ENCODE measurements around the gene QRICH1.
A peak's percentile ranks its signal among the peaks of the same experiment; 100 is the strongest.
"Not testable (repeated sequence)": the region's sequence is repeated elsewhere in the genome, so short reads cannot be mapped to it uniquely, and the experiment has no call there.

QRICH1 gene

GRCh38 chr3:49015072-49015471 lies 78.8 kb downstream of the QRICH1 start:
- no peak overlapping the region for H3K4me3 ChIP-seq (replicated peaks in 1 of 2; ENCODE audit: low read depth in 2 of 2, low read length in 2 of 2)
- no peak for DNase-seq (ENCODE audit: low read depth in 2 of 2)
- TF ChIP-seq, protein P1, sequence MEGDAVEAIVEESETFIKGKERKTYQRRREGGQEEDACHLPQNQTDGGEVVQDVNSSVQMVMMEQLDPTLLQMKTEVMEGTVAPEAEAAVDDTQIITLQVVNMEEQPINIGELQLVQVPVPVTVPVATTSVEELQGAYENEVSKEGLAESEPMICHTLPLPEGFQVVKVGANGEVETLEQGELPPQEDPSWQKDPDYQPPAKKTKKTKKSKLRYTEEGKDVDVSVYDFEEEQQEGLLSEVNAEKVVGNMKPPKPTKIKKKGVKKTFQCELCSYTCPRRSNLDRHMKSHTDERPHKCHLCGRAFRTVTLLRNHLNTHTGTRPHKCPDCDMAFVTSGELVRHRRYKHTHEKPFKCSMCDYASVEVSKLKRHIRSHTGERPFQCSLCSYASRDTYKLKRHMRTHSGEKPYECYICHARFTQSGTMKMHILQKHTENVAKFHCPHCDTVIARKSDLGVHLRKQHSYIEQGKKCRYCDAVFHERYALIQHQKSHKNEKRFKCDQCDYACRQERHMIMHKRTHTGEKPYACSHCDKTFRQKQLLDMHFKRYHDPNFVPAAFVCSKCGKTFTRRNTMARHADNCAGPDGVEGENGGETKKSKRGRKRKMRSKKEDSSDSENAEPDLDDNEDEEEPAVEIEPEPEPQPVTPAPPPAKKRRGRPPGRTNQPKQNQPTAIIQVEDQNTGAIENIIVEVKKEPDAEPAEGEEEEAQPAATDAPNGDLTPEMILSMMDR (IDR thresholded peaks at IDR 0.05; ENCODE audit: low read depth, low read length) = no peak

DNA sequence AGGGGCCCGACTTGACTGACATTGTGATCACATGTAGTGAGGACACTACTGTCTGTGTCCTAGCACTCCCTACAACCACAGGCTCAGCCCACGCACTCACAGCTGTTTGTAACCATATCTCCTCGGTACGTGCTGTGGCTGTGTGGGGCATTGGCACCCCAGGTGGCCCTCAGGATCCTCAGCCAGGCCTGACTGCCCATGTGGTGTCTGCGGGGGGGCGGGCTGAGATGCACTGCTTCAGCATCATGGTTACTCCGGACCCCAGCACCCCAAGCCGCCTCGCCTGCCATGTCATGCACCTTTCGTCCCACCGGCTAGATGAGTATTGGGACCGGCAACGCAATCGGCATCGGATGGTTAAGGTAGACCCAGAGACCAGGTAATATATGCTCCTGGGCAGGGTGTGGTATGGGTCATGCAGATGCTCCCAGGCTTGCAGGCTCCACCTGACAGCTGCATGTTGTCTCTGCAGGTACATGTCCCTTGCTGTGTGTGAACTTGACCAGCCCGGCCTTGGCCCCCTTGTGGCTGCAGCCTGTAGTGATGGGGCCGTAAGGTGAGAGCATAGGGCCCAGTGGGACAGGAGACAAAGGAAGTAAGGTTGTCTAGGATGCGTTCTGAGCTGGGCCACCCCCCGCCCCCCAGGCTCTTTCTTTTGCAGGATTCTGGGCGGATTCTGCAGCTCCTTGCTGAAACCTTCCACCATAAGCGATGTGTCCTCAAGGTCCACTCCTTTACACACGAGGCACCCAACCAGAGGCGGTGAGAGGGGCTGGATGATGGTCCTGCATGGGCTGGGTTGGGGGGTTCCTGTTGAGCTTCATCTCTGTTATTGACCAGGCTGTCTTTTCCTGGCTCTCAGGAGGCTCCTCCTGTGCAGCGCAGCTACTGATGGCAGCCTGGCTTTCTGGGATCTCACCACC lies 79.9 kb downstream of the QRICH1 start:
- DNase-seq (ENCODE audit: low read depth in 2 of 2) = peak; percentile 52 to 58
- TF ChIP-seq, protein P1 (IDR thresholded peaks at IDR 0.05; ENCODE audit: low read depth, low read length) = peak; percentile 75
- no peak overlapping the region for H3K4me3 ChIP-seq (replicated peaks in 1 of 2; ENCODE audit: low read depth in 2 of 2, low read length in 2 of 2)

DNA sequence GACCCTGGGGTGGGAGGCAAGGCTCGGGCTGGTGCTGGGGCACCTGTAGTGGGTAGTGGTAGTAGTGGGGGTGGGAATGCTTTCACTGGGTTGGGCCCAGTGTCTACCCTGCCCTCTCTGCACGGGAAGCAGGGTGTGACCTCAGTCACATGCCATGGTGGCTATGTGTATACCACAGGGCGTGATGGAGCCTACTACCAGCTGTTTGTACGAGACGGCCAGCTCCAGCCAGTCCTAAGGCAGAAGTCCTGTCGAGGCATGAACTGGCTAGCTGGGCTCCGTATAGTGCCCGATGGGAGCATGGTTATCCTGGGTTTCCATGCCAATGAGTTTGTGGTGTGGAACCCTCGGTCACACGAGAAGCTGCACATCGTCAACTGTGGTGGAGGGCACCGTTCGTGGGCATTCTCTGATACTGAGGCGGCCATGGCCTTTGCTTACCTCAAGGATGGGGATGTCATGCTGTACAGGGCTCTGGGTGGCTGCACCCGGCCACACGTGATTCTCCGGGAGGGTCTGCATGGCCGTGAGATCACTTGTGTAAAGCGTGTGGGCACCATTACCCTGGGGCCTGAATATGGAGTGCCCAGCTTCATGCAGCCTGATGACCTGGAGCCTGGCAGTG lies 80.6 kb downstream of the QRICH1 start:
- DNase-seq (ENCODE audit: low read depth in 2 of 2) = no peak
- no peak overlapping the region for H3K4me3 ChIP-seq (replicated peaks in 1 of 2; ENCODE audit: low read depth in 2 of 2, low read length in 2 of 2)
- TF ChIP-seq, protein P1 (IDR thresholded peaks at IDR 0.05; ENCODE audit: low read depth, low read length) = no peak

DNA sequence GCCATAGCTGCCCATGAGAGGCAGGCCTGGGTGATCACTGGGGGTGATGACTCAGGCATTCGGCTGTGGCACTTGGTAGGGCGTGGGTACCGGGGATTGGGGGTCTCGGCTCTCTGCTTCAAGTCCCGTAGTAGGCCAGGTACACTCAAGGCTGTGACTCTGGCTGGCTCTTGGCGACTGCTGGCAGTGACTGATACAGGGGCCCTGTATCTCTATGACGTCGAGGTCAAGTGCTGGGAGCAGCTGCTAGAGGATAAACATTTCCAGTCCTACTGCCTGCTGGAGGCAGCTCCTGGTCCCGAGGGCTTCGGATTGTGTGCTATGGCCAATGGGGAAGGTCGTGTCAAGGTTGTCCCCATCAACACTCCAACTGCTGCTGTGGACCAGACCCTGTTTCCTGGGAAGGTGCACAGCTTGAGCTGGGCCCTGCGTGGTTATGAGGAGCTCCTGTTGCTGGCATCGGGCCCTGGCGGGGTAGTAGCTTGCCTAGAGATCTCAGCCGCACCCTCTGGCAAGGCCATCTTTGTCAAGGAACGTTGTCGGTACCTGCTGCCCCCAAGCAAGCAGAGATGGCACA lies 81.3 kb downstream of the QRICH1 start:
- TF ChIP-seq, protein P1 (IDR thresholded peaks at IDR 0.05; ENCODE audit: low read depth, low read length) = no peak
- DNase-seq (ENCODE audit: low read depth in 2 of 2) = no peak
- H3K4me3 ChIP-seq (replicated peaks in 1 of 2; ENCODE audit: low read depth in 2 of 2, low read length in 2 of 2) = no peak overlapping the region

- TF ChIP-seq, protein P1 (IDR thresholded peaks at IDR 0.05; ENCODE audit: low read depth, low read length) = no peak
- no peak for DNase-seq (ENCODE audit: low read depth in 2 of 2)
- no peak overlapping the region for H3K4me3 ChIP-seq (replicated peaks in 1 of 2; ENCODE audit: low read depth in 2 of 2, low read length in 2 of 2)
Observed at GRCh38 chr3:49009396-49009795, 84.5 kb downstream of the QRICH1 start.

GRCh38 chr3:49008627-49009026 lies 85.2 kb downstream of the QRICH1 start:
- H3K4me3 ChIP-seq (replicated peaks in 1 of 2; ENCODE audit: low read depth in 2 of 2, low read length in 2 of 2) = peak overlapping the region in 1 of 2 donors; percentile 64
- not testable (repeated sequence) for DNase-seq (ENCODE audit: low read depth in 2 of 2)
